Measurements from ENCODE around the gene MECP2.

MECP2 gene

GRCh38 chrX:154030715-154031305 lies 66.7 kb downstream of the MECP2 start:
- DNase-seq, result no peak

- no peak for DNase-seq
Measured at GRCh38 chrX:154030266-154030665, 67.3 kb downstream of the MECP2 start.

GRCh38 chrX:154029439-154029838 lies 68.1 kb downstream of the MECP2 start:
- DNase-seq, result no peak

GRCh38 chrX:154028502-154029184 lies 68.9 kb downstream of the MECP2 start:
- no peak for DNase-seq

GRCh38 chrX:154027986-154028385 lies 69.5 kb downstream of the MECP2 start:
- DNase-seq, result no peak

GRCh38 chrX:154027022-154027402 lies 70.5 kb downstream of the MECP2 start:
- no peak for DNase-seq

GRCh38 chrX:154026136-154027021 lies 71.1 kb downstream of the MECP2 start:
- DNase-seq, result no peak

- no peak for DNase-seq
Measured at GRCh38 chrX:154025230-154025629, 72.3 kb downstream of the MECP2 start.

- no peak for DNase-seq
Measured at GRCh38 chrX:154024271-154024670, 73.2 kb downstream of the MECP2 start.

- no peak for DNase-seq
Measured at GRCh38 chrX:154023276-154024000, 74.1 kb downstream of the MECP2 start.

- DNase-seq, result no peak
Measured at GRCh38 chrX:154022108-154022507, 75.4 kb downstream of the MECP2 start.

GRCh38 chrX:154021131-154021611 lies 76.3 kb downstream of the MECP2 start:
- no peak for DNase-seq

- DNase-seq, result no peak
Measured at GRCh38 chrX:154020536-154021115, 76.9 kb downstream of the MECP2 start.

GRCh38 chrX:154019633-154020528 lies 77.6 kb downstream of the MECP2 start, which contains the start of gene IRAK1:
Gene IRAK1, minus strand, starts transcription at chrX:154019902. Its CDS starts 90 bp downstream, at chrX:154019812.
- peak; percentile 62 for DNase-seq

- peak; percentile 39 for DNase-seq
Measured at GRCh38 chrX:154019061-154019621, 78.4 kb downstream of the MECP2 start.

- DNase-seq, result no peak
Measured at GRCh38 chrX:154018518-154019060, 78.9 kb downstream of the MECP2 start.

GRCh38 chrX:154017766-154018517 lies 79.6 kb downstream of the MECP2 start:
- no peak for DNase-seq

GRCh38 chrX:154016366-154017076 lies 81.0 kb downstream of the MECP2 start:
- no peak for DNase-seq

GRCh38 chrX:154015581-154016264 lies 81.8 kb downstream of the MECP2 start:
- DNase-seq, result no peak
